Measurements from ENCODE around the gene PTPRN2. TPM values are rescaled to one million over a fixed set of nuclear protein-coding genes. Genes with fewer than 3 reads are reported as not detected.
A peak's percentile ranks its signal among the peaks of the same experiment; 100 is the strongest.
"Not testable (repeated sequence)": the region's sequence is repeated elsewhere in the genome, so short reads cannot be mapped to it uniquely, and the experiment has no call there.

The PTPRN2 gene
- total RNA-seq, 1 donor from 2014 or later = 11.4 TPM

DNA sequence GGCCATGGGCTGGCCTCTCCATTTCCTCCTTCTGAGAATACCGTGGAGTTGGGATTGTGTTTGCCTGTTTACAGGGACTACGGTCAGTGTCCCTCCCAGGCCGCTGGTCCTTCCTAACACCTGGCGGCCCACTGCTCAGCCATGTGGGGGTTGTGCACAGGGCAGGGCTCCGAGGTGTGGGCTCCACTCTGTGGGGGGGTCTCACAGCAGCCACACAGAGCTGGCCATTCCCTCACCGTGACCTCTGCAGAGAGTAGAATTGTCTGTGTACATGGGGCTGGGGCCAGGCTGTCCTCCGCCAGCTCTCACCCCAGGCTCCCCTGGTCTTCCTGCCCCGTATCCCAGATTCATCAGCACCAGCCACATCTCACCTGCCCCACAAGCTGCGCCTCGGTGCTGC, 60.1 kb downstream of the PTPRN2 start:
- Mint-ChIP-seq H3K27ac (no peak overlapping the region), H3K9me3 (ENCODE audit: low read depth) (peaks cover 3% of the 10 kb centered on the region), H3K4me1 (ENCODE audit: low read depth) (peaks cover 2% of the 10 kb centered on the region), H3K4me3 (ENCODE audit: low read depth) (no peak overlapping the region), H3K27me3 (no peaks in the 10 kb centered on the region), H3K36me3 (ENCODE audit: insufficient read depth) (no peaks in the 10 kb centered on the region)
- DNase-seq (ENCODE audit: low spot score, unreplicated experiment) = no peak
- TF ChIP-seq CTCF (IDR thresholded peaks at IDR 0.05; ENCODE audit: unreplicated experiment) = no peak

GRCh38 chr7:158527038-158527437, 60.6 kb downstream of the PTPRN2 start:
- no peak overlapping the region for H3K27ac Mint-ChIP-seq
- TF ChIP-seq CTCF (IDR thresholded peaks at IDR 0.05; ENCODE audit: unreplicated experiment) = no peak
- H3K4me3 Mint-ChIP-seq (ENCODE audit: low read depth) = no peak overlapping the region
- H3K36me3 Mint-ChIP-seq (ENCODE audit: insufficient read depth) = no peaks in the 10 kb centered on the region
- peaks cover 6% of the 10 kb centered on the region for H3K9me3 Mint-ChIP-seq (ENCODE audit: low read depth)
- peaks cover 2% of the 10 kb centered on the region for H3K4me1 Mint-ChIP-seq (ENCODE audit: low read depth)
- no peak for DNase-seq (ENCODE audit: low spot score, unreplicated experiment)
- H3K27me3 Mint-ChIP-seq = no peaks in the 10 kb centered on the region

- no peak overlapping the region for H3K4me3 Mint-ChIP-seq (ENCODE audit: low read depth)
- no peaks in the 10 kb centered on the region for H3K36me3 Mint-ChIP-seq (ENCODE audit: insufficient read depth)
- H3K9me3 Mint-ChIP-seq (ENCODE audit: low read depth) = peaks cover 6% of the 10 kb centered on the region
- H3K27ac Mint-ChIP-seq = no peak overlapping the region
- H3K27me3 Mint-ChIP-seq = no peaks in the 10 kb centered on the region
- peaks cover 2% of the 10 kb centered on the region for H3K4me1 Mint-ChIP-seq (ENCODE audit: low read depth)
- DNase-seq (ENCODE audit: low spot score, unreplicated experiment) = no peak
- no peak for TF ChIP-seq CTCF (IDR thresholded peaks at IDR 0.05; ENCODE audit: unreplicated experiment)
Measured at GRCh38 chr7:158526531-158526930, 61.1 kb downstream of the PTPRN2 start.

GRCh38 chr7:158525648-158526484, 61.8 kb downstream of the PTPRN2 start:
- DNase-seq (ENCODE audit: low spot score, unreplicated experiment) = no peak
- H3K27me3 Mint-ChIP-seq = no peaks in the 10 kb centered on the region
- TF ChIP-seq CTCF (IDR thresholded peaks at IDR 0.05; ENCODE audit: unreplicated experiment) = peak; percentile 13
- H3K9me3 Mint-ChIP-seq (ENCODE audit: low read depth) = peaks cover 8% of the 10 kb centered on the region
- H3K4me1 Mint-ChIP-seq (ENCODE audit: low read depth) = peaks cover 2% of the 10 kb centered on the region
- peaks cover 2% of the 10 kb centered on the region for H3K36me3 Mint-ChIP-seq (ENCODE audit: insufficient read depth)
- H3K4me3 Mint-ChIP-seq (ENCODE audit: low read depth) = no peak overlapping the region
- H3K27ac Mint-ChIP-seq = no peak overlapping the region

- Mint-ChIP-seq H3K27me3 (peaks cover 4% of the 10 kb centered on the region), H3K4me3 (ENCODE audit: low read depth) (no peak overlapping the region), H3K4me1 (ENCODE audit: low read depth) (peaks cover 2% of the 10 kb centered on the region), H3K36me3 (ENCODE audit: insufficient read depth) (peaks cover 2% of the 10 kb centered on the region), H3K27ac (no peak overlapping the region), H3K9me3 (ENCODE audit: low read depth) (peaks cover 8% of the 10 kb centered on the region)
- no peak for DNase-seq (ENCODE audit: low spot score, unreplicated experiment)
- no peak for TF ChIP-seq CTCF (IDR thresholded peaks at IDR 0.05; ENCODE audit: unreplicated experiment)
Measured at GRCh38 chr7:158524749-158525635, 62.6 kb downstream of the PTPRN2 start.

GRCh38 chr7:158524286-158524685, 63.3 kb downstream of the PTPRN2 start:
- H3K27me3 Mint-ChIP-seq; DNase-seq (ENCODE audit: low spot score, unreplicated experiment); H3K4me1 Mint-ChIP-seq (ENCODE audit: low read depth); H3K4me3 Mint-ChIP-seq (ENCODE audit: low read depth); H3K9me3 Mint-ChIP-seq (ENCODE audit: low read depth); H3K27ac Mint-ChIP-seq; H3K36me3 Mint-ChIP-seq (ENCODE audit: insufficient read depth): not testable (repeated sequence)

- H3K27me3 Mint-ChIP-seq; H3K9me3 Mint-ChIP-seq (ENCODE audit: low read depth); H3K4me1 Mint-ChIP-seq (ENCODE audit: low read depth); DNase-seq (ENCODE audit: low spot score, unreplicated experiment); H3K4me3 Mint-ChIP-seq (ENCODE audit: low read depth); H3K36me3 Mint-ChIP-seq (ENCODE audit: insufficient read depth); H3K27ac Mint-ChIP-seq: not testable (repeated sequence)
Measured at GRCh38 chr7:158523877-158524276, 63.7 kb downstream of the PTPRN2 start.
